Stimulated activated memory B cell treated with anti-CD40 and anti-IgM and Interleukin-4, amounts not matched to agents 10 μg/mL and 1 μg/mL and 100 μg/mL, for 72 hours (primary cell): Measurements from ENCODE around the gene LAIR1.
"Not testable (repeated sequence)": the region's sequence is repeated elsewhere in the genome, so short reads cannot be mapped to it uniquely, and the experiment has no call there.

ENCODE experiments used
- ATAC-seq: fragments of 150-1000 bp; cut with Tn5 transposase; 2 replicates; pipeline ENCODE4 v1.10.0; 2021
- H3K27ac Mint-ChIP-seq: one replicate; pipeline ENCODE4 v1.8.0; 2022; ENCODE audit warnings: mild to moderate bottlenecking, mixed read lengths
- H3K27me3 Mint-ChIP-seq: one replicate; pipeline ENCODE4 v1.8.0; 2022; ENCODE audit warnings: mixed read lengths
- H3K36me3 Mint-ChIP-seq: one replicate; pipeline ENCODE4 v1.8.0; 2022; ENCODE audit warnings: mixed read lengths
- H3K4me1 Mint-ChIP-seq: one replicate; pipeline ENCODE4 v1.8.0; 2022; ENCODE audit warnings: mixed read lengths
- H3K4me3 Mint-ChIP-seq: one replicate; pipeline ENCODE4 v1.8.0; 2022; ENCODE audit warnings: mild to moderate bottlenecking, moderate library complexity, mixed read lengths
- H3K9me3 Mint-ChIP-seq: one replicate; pipeline ENCODE4 v1.8.0; 2022; ENCODE audit warnings: mixed read lengths

Gene LAIR1

DNA sequence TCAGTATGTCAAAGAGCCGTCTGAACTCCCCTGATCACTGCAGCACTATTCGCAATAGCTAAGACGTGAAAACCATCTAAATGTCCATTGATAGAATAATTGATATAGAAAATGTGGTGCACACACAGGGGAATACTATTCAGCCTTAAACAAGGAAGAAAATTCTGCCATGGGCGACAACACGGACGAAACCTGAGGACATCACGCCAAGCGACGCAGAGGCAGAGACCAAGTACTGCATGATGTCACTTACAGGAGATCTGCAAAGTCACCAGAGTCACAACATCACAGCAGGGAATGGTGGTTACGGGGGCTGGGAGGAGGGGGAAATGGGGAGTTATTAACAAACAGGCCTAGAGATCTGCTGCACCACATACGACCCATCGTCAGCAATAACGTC is 1.1 kb upstream of the LAIR1 start:
- H3K27ac Mint-ChIP-seq, H3K36me3 Mint-ChIP-seq, ATAC-seq, H3K4me3 Mint-ChIP-seq, H3K9me3 Mint-ChIP-seq: not testable (repeated sequence)
- peaks cover 73% of the 10 kb centered on the region for H3K4me1 Mint-ChIP-seq
- peaks cover 10% of the 10 kb centered on the region for H3K27me3 Mint-ChIP-seq

DNA sequence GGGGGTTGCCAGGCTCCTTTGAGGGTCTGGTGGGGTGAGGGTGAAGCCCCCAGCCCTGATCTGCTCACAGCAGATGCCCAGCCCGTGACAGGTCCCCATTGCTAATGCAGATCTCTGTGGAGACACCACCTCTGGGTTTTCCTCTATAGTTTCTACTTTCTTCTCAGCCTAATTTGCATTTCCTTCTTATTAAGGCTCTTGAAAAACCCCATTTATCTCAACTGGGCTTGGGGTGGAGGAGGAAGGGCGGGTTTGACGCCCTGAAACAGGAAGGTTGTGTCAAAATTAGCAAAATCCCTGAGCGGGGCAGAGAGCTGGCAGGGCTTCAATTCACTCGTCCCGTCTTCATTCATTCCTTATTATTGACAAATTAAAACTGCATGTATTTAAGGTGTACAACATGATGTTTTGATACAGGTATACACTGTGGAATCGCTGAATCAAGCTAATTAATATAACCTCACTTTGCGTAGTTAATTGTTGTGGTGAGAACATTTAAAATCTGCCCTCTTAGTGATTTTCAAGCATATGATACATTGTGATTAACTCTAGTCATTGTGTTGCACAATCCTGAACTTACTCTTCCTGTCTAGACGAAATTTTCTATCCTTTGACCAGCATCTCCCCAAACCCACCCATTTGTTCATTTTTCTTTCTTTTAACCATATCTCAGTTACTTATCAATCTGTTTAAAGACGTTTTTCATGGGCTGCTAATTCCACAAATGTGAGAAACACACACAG is 2.9 kb downstream of the LAIR1 start:
- Mint-ChIP-seq H3K4me3 (peak overlapping the region; percentile 30), H3K4me1 (peaks cover 55% of the 10 kb centered on the region), H3K27me3 (peaks cover 10% of the 10 kb centered on the region), H3K27ac (peak overlapping the region; percentile 49)
- not testable (repeated sequence) for H3K36me3 Mint-ChIP-seq, H3K9me3 Mint-ChIP-seq
- ATAC-seq, result peak; percentile 72

- peaks cover 37% of the 10 kb centered on the region for H3K4me1 Mint-ChIP-seq
These were observed 5.4 kb downstream of the LAIR1 start for GRCh38 chr19:54359149-54359820.

DNA sequence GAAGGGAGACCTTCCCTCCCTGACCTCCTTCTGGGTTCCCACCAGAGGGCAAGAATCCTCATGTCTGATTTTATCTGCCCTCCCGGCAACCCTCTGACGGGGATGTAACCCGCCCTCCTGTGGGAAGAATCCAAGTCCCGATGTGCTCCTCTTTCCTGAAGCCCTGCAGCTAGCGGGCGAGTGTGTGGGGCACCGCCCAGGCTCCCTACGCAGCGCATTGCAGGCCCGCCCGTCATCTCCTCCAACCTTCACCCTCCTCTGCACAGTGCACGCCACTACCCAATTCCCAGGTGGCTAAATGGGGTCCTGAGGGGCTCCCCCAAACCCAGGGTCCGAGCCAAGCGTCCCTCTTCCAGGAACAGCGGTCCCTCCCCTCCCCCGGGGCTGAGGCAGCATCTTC is 7.3 kb downstream of the LAIR1 start:
- Mint-ChIP-seq H3K27me3 (peaks cover 10% of the 10 kb centered on the region), H3K36me3 (peaks cover 4% of the 10 kb centered on the region), H3K27ac (no peak overlapping the region), H3K4me1 (peaks cover 37% of the 10 kb centered on the region), H3K9me3 (no peaks in the 10 kb centered on the region), H3K4me3 (no peak overlapping the region)
- ATAC-seq, result no peak

More at GRCh38 chr19:54359149-54359820, 5.4 kb downstream of the LAIR1 start:
- not testable (repeated sequence) for H3K4me3 Mint-ChIP-seq, H3K36me3 Mint-ChIP-seq, H3K9me3 Mint-ChIP-seq, H3K27ac Mint-ChIP-seq
- peak; percentile 85 for ATAC-seq
- peaks cover 10% of the 10 kb centered on the region for H3K27me3 Mint-ChIP-seq

- Mint-ChIP-seq H3K27ac (no peak overlapping the region), H3K27me3 (peaks cover 7% of the 10 kb centered on the region), H3K36me3 (peaks cover 4% of the 10 kb centered on the region), H3K4me3 (no peak overlapping the region), H3K9me3 (no peaks in the 10 kb centered on the region), H3K4me1 (peaks cover 37% of the 10 kb centered on the region)
- ATAC-seq, result no peak
These were observed 8.2 kb downstream of the LAIR1 start for GRCh38 chr19:54356444-54357056.

DNA sequence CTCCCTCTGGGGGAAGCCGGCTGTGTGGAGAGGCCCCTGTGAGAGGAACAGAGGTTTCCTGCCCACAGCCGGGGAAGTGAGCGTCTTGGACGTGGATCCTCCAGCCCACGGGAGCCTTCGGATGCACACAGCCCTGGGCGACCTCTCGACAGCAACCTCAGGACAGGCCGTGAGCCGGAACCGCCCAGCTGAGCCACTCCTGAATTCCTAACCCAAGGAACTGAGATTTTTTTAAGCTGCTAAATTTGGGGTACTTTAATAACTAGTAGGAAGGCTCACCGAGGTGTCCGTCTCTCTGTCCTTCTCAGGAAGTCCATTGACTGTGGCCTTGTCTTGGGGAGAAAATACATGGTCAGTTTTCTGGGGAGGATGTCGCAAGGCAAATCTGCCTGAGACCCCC is 9.1 kb downstream of the LAIR1 start:
- no peak for ATAC-seq
- peaks cover 32% of the 10 kb centered on the region for H3K4me1 Mint-ChIP-seq
- H3K9me3 Mint-ChIP-seq, result no peaks in the 10 kb centered on the region
- no peak overlapping the region for H3K4me3 Mint-ChIP-seq
- no peaks in the 10 kb centered on the region for H3K27me3 Mint-ChIP-seq
- H3K36me3 Mint-ChIP-seq, result peaks cover 4% of the 10 kb centered on the region
- H3K27ac Mint-ChIP-seq, result no peak overlapping the region

- Mint-ChIP-seq H3K27ac (no peak overlapping the region), H3K36me3 (peaks cover 4% of the 10 kb centered on the region), H3K4me1 (peaks cover 27% of the 10 kb centered on the region), H3K27me3 (no peaks in the 10 kb centered on the region), H3K4me3 (no peak overlapping the region), H3K9me3 (no peaks in the 10 kb centered on the region)
- ATAC-seq, result no peak
These were observed 10.0 kb downstream of the LAIR1 start for GRCh38 chr19:54354761-54355160.

GRCh38 chr19:54352546-54352945 is 12.2 kb downstream of the LAIR1 start:
- Mint-ChIP-seq H3K27ac (peak overlapping the region; percentile 51), H3K4me3 (peak overlapping the region; percentile 15), H3K9me3 (no peaks in the 10 kb centered on the region), H3K4me1 (peaks cover 42% of the 10 kb centered on the region), H3K36me3 (peaks cover 8% of the 10 kb centered on the region), H3K27me3 (peaks cover 9% of the 10 kb centered on the region)
- peak; percentile 55 for ATAC-seq

GRCh38 chr19:54352041-54352440 is 12.7 kb downstream of the LAIR1 start:
- Mint-ChIP-seq H3K36me3 (peaks cover 8% of the 10 kb centered on the region), H3K4me1 (peaks cover 47% of the 10 kb centered on the region), H3K4me3 (peak overlapping the region; percentile 15), H3K27me3 (peaks cover 9% of the 10 kb centered on the region), H3K9me3 (no peaks in the 10 kb centered on the region), H3K27ac (peak overlapping the region; percentile 51)
- ATAC-seq, result peak; percentile 79

- Mint-ChIP-seq H3K4me1 (peaks cover 53% of the 10 kb centered on the region), H3K36me3 (peaks cover 8% of the 10 kb centered on the region), H3K9me3 (no peaks in the 10 kb centered on the region), H3K4me3 (no peak overlapping the region), H3K27ac (peak overlapping the region; percentile 51), H3K27me3 (peaks cover 9% of the 10 kb centered on the region)
- peak; percentile 55 for ATAC-seq
These were observed 13.3 kb downstream of the LAIR1 start for GRCh38 chr19:54351474-54351873.

- peak; percentile 98 for ATAC-seq
- Mint-ChIP-seq H3K27ac (peak overlapping the region; percentile 42), H3K36me3 (peaks cover 5% of the 10 kb centered on the region), H3K9me3 (no peaks in the 10 kb centered on the region), H3K4me3 (peak overlapping the region; percentile 14), H3K4me1 (peaks cover 72% of the 10 kb centered on the region), H3K27me3 (peaks cover 9% of the 10 kb centered on the region)
These were observed 18.8 kb downstream of the LAIR1 start for GRCh38 chr19:54345938-54346386.

GRCh38 chr19:54343868-54344267 is 20.9 kb downstream of the LAIR1 start:
- no peak for ATAC-seq
- Mint-ChIP-seq H3K4me3 (no peak overlapping the region), H3K4me1 (peaks cover 85% of the 10 kb centered on the region), H3K27ac (no peak overlapping the region), H3K36me3 (peaks cover 3% of the 10 kb centered on the region), H3K9me3 (no peaks in the 10 kb centered on the region), H3K27me3 (peaks cover 4% of the 10 kb centered on the region)

GRCh38 chr19:54341295-54341694 is 23.4 kb downstream of the LAIR1 start:
- Mint-ChIP-seq H3K9me3 (no peaks in the 10 kb centered on the region), H3K27ac (no peak overlapping the region), H3K4me1 (peaks cover 89% of the 10 kb centered on the region), H3K36me3 (peaks cover 4% of the 10 kb centered on the region), H3K4me3 (no peak overlapping the region), H3K27me3 (no peaks in the 10 kb centered on the region)
- ATAC-seq, result no peak

- Mint-ChIP-seq H3K27me3 (no peaks in the 10 kb centered on the region), H3K27ac (peak overlapping the region; percentile 92), H3K36me3 (peaks cover 8% of the 10 kb centered on the region), H3K9me3 (no peaks in the 10 kb centered on the region), H3K4me3 (peak overlapping the region; percentile 11), H3K4me1 (peaks cover 86% of the 10 kb centered on the region)
- ATAC-seq, result peak; percentile 85
These were observed 24.9 kb downstream of the LAIR1 start for GRCh38 chr19:54339646-54340358.

GRCh38 chr19:54338521-54338920 is 26.2 kb downstream of the LAIR1 start:
- peak overlapping the region; percentile 62 for H3K4me3 Mint-ChIP-seq
- no peaks in the 10 kb centered on the region for H3K27me3 Mint-ChIP-seq
- peak overlapping the region; percentile 92 for H3K27ac Mint-ChIP-seq
- peaks cover 8% of the 10 kb centered on the region for H3K36me3 Mint-ChIP-seq
- peaks cover 88% of the 10 kb centered on the region for H3K4me1 Mint-ChIP-seq
- ATAC-seq, result no peak
- H3K9me3 Mint-ChIP-seq, result no peaks in the 10 kb centered on the region
